Neural progenitor cell (in vitro differentiated cells): ENCODE measurements around the gene NINJ2.

Source experiments
- EZH2 ChIP-seq: fragments of 200-600 bp; sonication (generic); IDR thresholded peaks from 2 replicates; pipeline ENCODE4 v1.6.1; 2017; ENCODE audit warnings: antibody characterized with exemption, mild to moderate bottlenecking, moderate library complexity
- TF ChIP-seq, protein P1 (sequence below): fragments of 200-600 bp; sonication (generic); IDR thresholded peaks from 2 replicates; pipeline ENCODE4 v1.5.1; 2017; ENCODE audit warnings: antibody characterized with exemption, mild to moderate bottlenecking

DNA sequence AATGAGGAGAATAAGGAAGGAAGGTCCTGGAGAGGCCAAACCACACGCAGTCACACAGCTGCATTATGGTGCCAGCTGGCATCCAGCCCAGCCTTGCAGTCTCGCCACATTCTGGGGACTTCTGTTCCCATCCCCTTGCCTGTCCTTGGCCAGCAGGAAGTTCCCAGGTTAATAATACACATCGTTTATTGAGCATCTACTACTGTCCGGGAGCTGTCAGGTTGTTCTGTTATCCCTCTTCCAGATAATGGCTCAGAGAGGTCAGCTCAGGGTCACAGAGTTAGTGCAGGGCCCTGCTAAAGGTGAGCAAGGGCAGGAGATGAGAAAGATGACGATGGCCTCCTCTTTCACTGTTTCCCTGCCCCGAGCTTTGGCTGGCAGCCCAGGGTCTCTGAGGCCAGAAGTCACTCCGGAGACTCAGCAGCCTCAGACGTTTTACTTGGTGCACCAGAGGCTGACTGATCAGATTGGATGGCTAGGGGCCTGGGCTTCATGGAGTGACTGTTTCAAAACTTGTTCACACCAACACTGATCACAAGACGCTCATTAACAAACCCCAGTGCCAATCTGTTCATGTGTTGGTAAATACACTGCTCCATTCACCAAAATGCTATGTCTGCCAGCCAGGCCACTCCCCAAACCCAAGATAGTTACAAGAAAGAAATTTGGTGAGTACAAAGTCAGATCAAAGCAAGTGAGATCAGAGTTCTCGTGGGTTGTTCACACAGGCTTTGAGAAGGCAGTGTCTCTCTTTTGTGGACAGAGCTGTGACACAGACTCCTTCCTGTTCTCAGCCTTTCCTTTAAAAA is 124.3 kb downstream of the NINJ2 start:
- TF ChIP-seq, protein P1, sequence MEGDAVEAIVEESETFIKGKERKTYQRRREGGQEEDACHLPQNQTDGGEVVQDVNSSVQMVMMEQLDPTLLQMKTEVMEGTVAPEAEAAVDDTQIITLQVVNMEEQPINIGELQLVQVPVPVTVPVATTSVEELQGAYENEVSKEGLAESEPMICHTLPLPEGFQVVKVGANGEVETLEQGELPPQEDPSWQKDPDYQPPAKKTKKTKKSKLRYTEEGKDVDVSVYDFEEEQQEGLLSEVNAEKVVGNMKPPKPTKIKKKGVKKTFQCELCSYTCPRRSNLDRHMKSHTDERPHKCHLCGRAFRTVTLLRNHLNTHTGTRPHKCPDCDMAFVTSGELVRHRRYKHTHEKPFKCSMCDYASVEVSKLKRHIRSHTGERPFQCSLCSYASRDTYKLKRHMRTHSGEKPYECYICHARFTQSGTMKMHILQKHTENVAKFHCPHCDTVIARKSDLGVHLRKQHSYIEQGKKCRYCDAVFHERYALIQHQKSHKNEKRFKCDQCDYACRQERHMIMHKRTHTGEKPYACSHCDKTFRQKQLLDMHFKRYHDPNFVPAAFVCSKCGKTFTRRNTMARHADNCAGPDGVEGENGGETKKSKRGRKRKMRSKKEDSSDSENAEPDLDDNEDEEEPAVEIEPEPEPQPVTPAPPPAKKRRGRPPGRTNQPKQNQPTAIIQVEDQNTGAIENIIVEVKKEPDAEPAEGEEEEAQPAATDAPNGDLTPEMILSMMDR: no peak
- no peak for TF ChIP-seq EZH2
